H1 (cell line): ENCODE measurements around the gene SLC1A1. TPM values are rescaled to one million over a fixed set of nuclear protein-coding genes. Genes with fewer than 3 reads are reported as not detected.

Experiments
- ATF3 ChIP-seq: IDR thresholded peaks from 2 replicates; pipeline ENCODE4 v1.6.1; 2011; ENCODE audit warnings: low read depth, mild to moderate bottlenecking, low read length; ENCODE audit not compliant: insufficient read depth
- BCL11A ChIP-seq, 2 experiments: IDR thresholded peaks; one replicate each; pipeline ENCODE4 v1.6.1; 2011; ENCODE audit warnings: low read depth in 2 of 2, low read length in 2 of 2, mild to moderate bottlenecking in 2 of 2
- CBX8 ChIP-seq: fragments of 300-800, 300-1000 bp; sonication (generic); IDR thresholded peaks from 2 replicates; pipeline ENCODE4 v1.7.1; 2016; ENCODE audit warnings: low read depth, low read length, borderline replicate concordance
- CREB1 ChIP-seq: IDR thresholded peaks from 2 replicates; pipeline ENCODE4 v1.6.1; 2012; ENCODE audit warnings: inconsistent platforms
- POLR2A ChIP-seq, 2 experiments: IDR thresholded peaks; 1 replicate in 1 of 2; 2 replicates in 1 of 2; pipeline ENCODE4 v1.6.1; 2011; ENCODE audit warnings: low read depth in 2 of 2, low read length in 2 of 2, mild to moderate bottlenecking in 2 of 2; ENCODE audit errors: control extremely low read depth in 1 of 2
- SIRT6 ChIP-seq: IDR thresholded peaks from one replicate; pipeline ENCODE4 v1.7.1; 2012; ENCODE audit warnings: low read length, inconsistent platforms
- polyA plus RNA-seq, 7 experiments: library from polyadenylated mRNA; depleted of rRNA in 3 of 7; stranded (reverse) in 5 of 7; unstranded in 2 of 7; fragments of >200 nt in 5 of 7; fragments of 200-250 nt in 2 of 7; gene quantifications; 1 replicate in 5 of 7; 2 replicates in 1 of 7; 4 replicates in 1 of 7; pipeline versions ENCODE4 v1.2.1 to v1.2.3, GENCODE V29; 2011 to 2013; ENCODE audit warnings: missing spikeins in 2 of 7, mixed read lengths in 2 of 7
- total RNA-seq: library from RNA; stranded (reverse); fragmentation: NEBNext Ultra II Directional; extraction: Animal tissue kit (Norgen Biotek cat#: 25700); gene quantifications from 2 replicates; pipeline ENCODE4 v1.2.1, GENCODE V29; 2021

SLC1A1 gene
- total and polyA plus RNA-seq, 2 of the 8 experiments (the other 6 are each of a cell fraction or from before 2014, with no cell fraction given) = 4.7 to 11.7 TPM

- TF ChIP-seq CBX8 = no peak
- no peak for TF ChIP-seq POLR2A (IDR thresholded peaks at IDR 0.05; ENCODE audit: control extremely low read depth in 1 of 2, low read depth in 2 of 2, low read length in 2 of 2)
- no peak for TF ChIP-seq BCL11A (IDR thresholded peaks at IDR 0.05; ENCODE audit: low read depth in 2 of 2, low read length in 2 of 2)
- no peak for TF ChIP-seq SIRT6
- no peak for TF ChIP-seq ATF3
- TF ChIP-seq CREB1 = no peak
These were observed 47.5 kb upstream of the SLC1A1 start (continued) for GRCh38 chr9:4442806-4443205.
